ENCODE data around the gene PIGBOS1. TPM values are rescaled to one million over a fixed set of nuclear protein-coding genes. Genes with fewer than 3 reads are reported as not detected.

Gene PIGBOS1
- total RNA-seq, 3 donors from 2014 or later: 10.3 to 13.0 (median 10.8) TPM

Other genes starting within 250 kb of the PIGBOS1 start
- 100 to 1,000 TPM; 182 to 211 (median 191) TPM for gene RSL24D1, start 122.2 kb downstream of the PIGBOS1 start, total RNA-seq
- gene RAB27A, start 29.3 kb downstream of the PIGBOS1 start, total RNA-seq: 100 to 1,000 TPM in 2 of 3 donors, 10 to 100 TPM in 1; 95.3 to 144 (median 108) TPM
- 10 to 100 TPM; 12.2 to 14.2 (median 13.0) TPM for gene PIGB, start 99 bp upstream of the PIGBOS1 start, total RNA-seq
- 1 to 10 TPM; 7.1 to 9.9 (median 7.1) TPM for gene CCPG1, start 89.2 kb upstream of the PIGBOS1 start, total RNA-seq
- gene PIERCE2, start 89.4 kb upstream of the PIGBOS1 start, total RNA-seq: under 1 TPM in 2 of 3 donors, not detected in 1; 0.30 to 0.76 TPM
- gene DNAAF4, start 189.1 kb upstream of the PIGBOS1 start, total RNA-seq: under 1 TPM; 0.34 to 0.83 (median 0.46) TPM

All from activated T-cell treated with anti-CD3 and anti-CD28 coated beads, Interleukin-2, amount 50 U/mL, for 4 hours (primary cell).